Activated naive CD4-positive, alpha-beta T cell treated with anti-CD3 and anti-CD28 coated beads for 36 hours (primary cell): ENCODE data around the gene ATAD3B. TPM values are rescaled to one million over a fixed set of nuclear protein-coding genes. Genes with fewer than 3 reads are reported as not detected.

Source experiments
- CTCF ChIA-PET: fragments of 350-600 bp; sonication (Branson Sonifier 250); formaldehyde crosslinking; loops from one replicate; lab custom pipeline; 2021; ENCODE audit warnings: antibody characterized with exemption; lab: Charles Lee
- DNase-seq: peaks from one replicate; pipeline ENCODE4 v3.0.0-alpha.2; 2020
- H3K27ac Mint-ChIP-seq: one replicate; pipeline ENCODE4 v1.8.0; 2021; ENCODE audit warnings: mild to moderate bottlenecking, mixed read lengths
- H3K27me3 Mint-ChIP-seq: one replicate; pipeline ENCODE4 v1.8.0; 2021; ENCODE audit warnings: low read depth, mixed read lengths
- H3K36me3 Mint-ChIP-seq: one replicate; pipeline ENCODE4 v1.8.0; 2021; ENCODE audit warnings: low read depth, mixed read lengths
- H3K4me1 Mint-ChIP-seq: one replicate; pipeline ENCODE4 v1.8.0; 2021; ENCODE audit warnings: low read depth, mixed read lengths
- H3K4me3 Mint-ChIP-seq: one replicate; pipeline ENCODE4 v1.8.0; 2021; ENCODE audit warnings: mild to moderate bottlenecking, moderate library complexity, mixed read lengths
- H3K9me3 Mint-ChIP-seq: one replicate; pipeline ENCODE4 v1.8.0; 2021; ENCODE audit warnings: mixed read lengths
- intact Hi-C: fragments of 100-400 bp; cut with micrococcal nuclease; formaldehyde crosslinking; loops from one replicate; pipeline ENCODE4 v1.15.1; 2023
- total RNA-seq, 2 experiments: library from RNA; stranded (reverse); gene quantifications; one replicate each; pipeline ENCODE4 v1.2.3, GENCODE V29; 2021

ATAD3B gene, protein sequence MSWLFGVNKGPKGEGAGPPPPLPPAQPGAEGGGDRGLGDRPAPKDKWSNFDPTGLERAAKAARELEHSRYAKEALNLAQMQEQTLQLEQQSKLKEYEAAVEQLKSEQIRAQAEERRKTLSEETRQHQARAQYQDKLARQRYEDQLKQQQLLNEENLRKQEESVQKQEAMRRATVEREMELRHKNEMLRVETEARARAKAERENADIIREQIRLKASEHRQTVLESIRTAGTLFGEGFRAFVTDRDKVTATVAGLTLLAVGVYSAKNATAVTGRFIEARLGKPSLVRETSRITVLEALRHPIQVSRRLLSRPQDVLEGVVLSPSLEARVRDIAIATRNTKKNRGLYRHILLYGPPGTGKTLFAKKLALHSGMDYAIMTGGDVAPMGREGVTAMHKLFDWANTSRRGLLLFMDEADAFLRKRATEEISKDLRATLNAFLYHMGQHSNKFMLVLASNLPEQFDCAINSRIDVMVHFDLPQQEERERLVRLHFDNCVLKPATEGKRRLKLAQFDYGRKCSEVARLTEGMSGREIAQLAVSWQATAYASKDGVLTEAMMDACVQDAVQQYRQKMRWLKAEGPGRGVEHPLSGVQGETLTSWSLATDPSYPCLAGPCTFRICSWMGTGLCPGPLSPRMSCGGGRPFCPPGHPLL
- total RNA-seq, result 10 to 100 TPM; 32.7 to 38.7 TPM

DNA sequence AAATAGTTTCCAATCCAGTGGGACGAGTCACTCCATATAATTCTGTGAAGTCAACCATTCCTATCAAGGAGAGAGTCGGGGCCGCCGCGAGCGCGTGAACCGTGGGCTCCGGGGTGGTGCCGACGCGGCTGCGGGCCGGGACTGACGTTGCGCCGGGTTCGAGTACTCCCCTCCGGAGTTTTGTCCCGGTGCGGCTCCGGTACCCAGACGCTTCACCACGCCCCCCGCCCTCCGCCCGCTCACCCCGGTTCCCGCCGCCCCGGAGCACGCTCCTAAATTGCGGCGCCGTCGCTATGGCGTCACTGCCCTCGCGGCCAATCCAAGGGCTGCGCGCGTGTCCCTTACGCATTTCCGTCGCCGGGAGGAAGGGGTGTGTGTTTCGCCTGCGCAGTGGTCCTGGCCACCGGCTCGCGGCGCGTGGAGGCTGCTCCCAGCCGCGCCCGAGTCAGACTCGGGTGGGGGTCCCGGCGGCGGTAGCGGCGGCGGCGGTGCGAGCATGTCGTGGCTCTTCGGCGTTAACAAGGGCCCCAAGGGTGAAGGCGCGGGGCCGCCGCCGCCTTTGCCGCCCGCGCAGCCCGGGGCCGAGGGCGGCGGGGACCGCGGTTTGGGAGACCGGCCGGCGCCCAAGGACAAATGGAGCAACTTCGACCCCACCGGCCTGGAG, at the start of gene ATAD3B:
ATAD3B (plus strand) TSS at position 377 of the 664 bp plus-strand sequence; CDS start at position 497, 120 bp downstream.
- intact Hi-C loops, result loop anchor here (1.0 to 2.0 kb wide), 3 partner anchors 33 to 103 kb away; partner anchors contain the start of genes ATAD3A and SSU72
- Mint-ChIP-seq H3K27me3 (no peaks in the 10 kb centered on the region), H3K4me1 (peaks cover 14% of the 10 kb centered on the region), H3K27ac (peak within 1 kb of the TSS; percentile 46), H3K36me3 (peaks cover 2% of the 10 kb centered on the region), H3K9me3 (no peaks in the 10 kb centered on the region), H3K4me3 (peak within 1 kb of the TSS; percentile 80)
- peak; percentile 96 for DNase-seq
- CTCF ChIA-PET, result no interaction called here

DNA sequence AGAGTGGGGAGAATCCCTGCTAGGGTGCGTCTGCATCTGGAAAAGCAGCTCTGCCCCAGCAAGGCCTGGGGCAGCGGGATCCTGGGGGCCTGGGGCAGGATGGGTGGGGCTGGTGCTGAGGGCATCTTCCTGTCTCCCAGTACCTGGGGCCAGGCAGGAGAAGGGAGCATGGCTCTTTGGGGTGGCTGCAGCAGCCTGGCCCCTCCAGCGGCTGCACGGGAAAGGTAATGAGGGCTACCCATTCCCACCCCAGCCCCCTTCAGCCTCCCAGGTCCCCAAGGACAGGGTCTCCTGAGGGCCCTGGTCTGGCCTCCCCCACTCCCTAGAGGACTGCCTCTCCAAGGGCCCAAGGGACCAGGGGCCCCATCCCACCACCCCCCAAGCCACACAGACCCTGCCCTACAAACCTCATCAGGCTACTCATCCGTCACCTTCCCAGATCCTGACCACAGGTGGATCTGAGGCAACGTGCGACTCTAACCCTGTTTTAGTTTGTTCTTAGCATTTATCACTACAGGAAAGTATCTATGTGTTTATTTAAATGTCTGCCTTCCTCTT, 49.6 kb upstream of the ATAD3B start:
- Mint-ChIP-seq H3K27ac (no peak overlapping the region), H3K36me3 (no peaks in the 10 kb centered on the region), H3K27me3 (peaks cover 24% of the 10 kb centered on the region), H3K4me1 (peaks cover 14% of the 10 kb centered on the region), H3K4me3 (no peak overlapping the region), H3K9me3 (no peaks in the 10 kb centered on the region)
- intact Hi-C loops, result no loop called here
- no peak for DNase-seq
- CTCF ChIA-PET, result no interaction called here

DNA sequence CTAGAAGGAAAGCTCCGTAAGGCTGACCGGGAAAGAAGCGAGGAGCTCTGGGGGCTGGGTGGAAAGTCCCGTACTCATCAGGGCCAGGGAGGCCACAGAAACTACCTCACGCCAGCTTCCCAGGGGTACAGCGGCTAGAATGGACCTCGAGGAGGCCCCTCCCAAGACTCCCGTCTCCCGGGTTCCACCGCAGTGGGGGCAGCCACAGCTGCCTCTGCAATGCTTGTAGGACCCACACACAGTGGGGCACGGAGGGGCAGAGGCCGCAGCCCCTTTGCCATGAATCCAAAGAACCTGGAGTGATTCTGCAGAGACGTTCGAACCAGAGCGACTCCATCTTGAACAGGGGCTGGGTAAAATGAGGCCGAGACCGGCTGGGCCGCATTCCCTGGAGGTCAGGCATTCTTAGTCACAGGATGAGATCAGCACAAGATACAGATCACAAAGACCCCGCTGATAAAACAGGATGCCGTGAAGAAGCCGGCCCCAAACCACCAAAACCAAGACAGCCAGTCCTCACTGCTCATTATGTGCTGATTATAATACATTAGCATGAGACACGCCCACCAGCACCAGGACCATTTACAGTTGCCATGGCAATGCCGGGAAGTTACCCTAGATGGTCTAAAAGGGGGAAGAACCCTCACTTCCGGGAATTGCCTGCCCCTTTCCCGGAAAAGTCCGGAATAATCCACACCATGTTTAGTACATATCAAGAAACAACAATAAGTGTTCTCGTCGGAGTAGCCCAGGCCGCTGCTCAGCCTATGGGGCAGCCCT, 48.9 kb upstream of the ATAD3B start:
- no peak overlapping the region for H3K27ac Mint-ChIP-seq
- H3K9me3 Mint-ChIP-seq, result no peaks in the 10 kb centered on the region
- H3K27me3 Mint-ChIP-seq, result peaks cover 24% of the 10 kb centered on the region
- DNase-seq, result no peak
- H3K36me3 Mint-ChIP-seq, result no peaks in the 10 kb centered on the region
- H3K4me1 Mint-ChIP-seq, result peaks cover 11% of the 10 kb centered on the region
- H3K4me3 Mint-ChIP-seq, result no peak overlapping the region
- intact Hi-C loops, result no loop called here
- CTCF ChIA-PET, result no interaction called here

DNA sequence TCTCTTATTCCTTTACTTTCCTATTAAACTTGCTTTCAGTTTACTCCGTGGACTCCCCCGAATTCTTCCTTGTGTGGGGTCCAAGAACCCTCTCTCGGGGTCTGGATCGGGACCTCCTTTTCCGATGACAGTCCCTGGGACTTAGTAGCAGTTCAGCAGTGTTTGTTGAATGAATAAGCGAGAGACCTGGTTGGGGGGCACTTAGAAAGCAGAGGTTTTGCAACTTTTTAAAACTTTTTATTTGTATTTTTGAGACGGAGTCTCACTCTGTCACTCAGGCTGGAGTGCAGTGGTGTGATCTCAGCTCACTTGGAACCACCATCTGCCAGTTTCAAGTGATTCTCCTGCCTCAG, 48.3 kb upstream of the ATAD3B start:
- Mint-ChIP-seq H3K9me3 (no peaks in the 10 kb centered on the region), H3K4me1 (peaks cover 7% of the 10 kb centered on the region), H3K36me3 (no peaks in the 10 kb centered on the region), H3K27me3 (peaks cover 24% of the 10 kb centered on the region), H3K27ac (no peak overlapping the region), H3K4me3 (no peak overlapping the region)
- intact Hi-C loops, result no loop called here
- CTCF ChIA-PET, result no interaction called here
- DNase-seq, result no peak

DNA sequence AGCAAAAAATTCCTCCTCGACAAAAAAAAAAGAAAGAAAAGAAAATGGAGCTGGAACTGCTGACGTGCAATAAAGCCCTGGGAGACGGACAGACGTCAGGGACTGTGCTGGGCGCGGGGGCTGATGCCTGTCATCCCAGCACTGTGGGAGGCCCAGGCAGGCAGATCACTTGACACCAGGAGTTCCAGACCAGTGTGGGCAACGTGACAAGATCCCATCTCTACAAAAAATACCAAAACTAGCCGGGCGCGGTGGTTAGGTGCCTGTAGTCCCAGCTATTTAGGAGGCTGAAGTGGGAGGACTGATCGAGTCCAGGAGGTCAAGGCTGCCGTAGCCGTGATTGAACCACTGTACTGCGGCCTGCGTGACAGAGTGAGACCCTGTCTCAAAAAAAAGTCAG, 46.9 kb upstream of the ATAD3B start:
- H3K9me3 Mint-ChIP-seq, result no peaks in the 10 kb centered on the region
- H3K27ac Mint-ChIP-seq, result no peak overlapping the region
- CTCF ChIA-PET, result interaction anchor here (0.5 kb wide), 1 partner anchor 86 kb away, joined by 3 read pairs; no protein-coding TSS in a partner anchor
- no peaks in the 10 kb centered on the region for H3K36me3 Mint-ChIP-seq
- no peak for DNase-seq
- intact Hi-C loops, result no loop called here
- H3K4me3 Mint-ChIP-seq, result no peak overlapping the region
- H3K4me1 Mint-ChIP-seq, result peaks cover 6% of the 10 kb centered on the region
- peaks cover 32% of the 10 kb centered on the region for H3K27me3 Mint-ChIP-seq

DNA sequence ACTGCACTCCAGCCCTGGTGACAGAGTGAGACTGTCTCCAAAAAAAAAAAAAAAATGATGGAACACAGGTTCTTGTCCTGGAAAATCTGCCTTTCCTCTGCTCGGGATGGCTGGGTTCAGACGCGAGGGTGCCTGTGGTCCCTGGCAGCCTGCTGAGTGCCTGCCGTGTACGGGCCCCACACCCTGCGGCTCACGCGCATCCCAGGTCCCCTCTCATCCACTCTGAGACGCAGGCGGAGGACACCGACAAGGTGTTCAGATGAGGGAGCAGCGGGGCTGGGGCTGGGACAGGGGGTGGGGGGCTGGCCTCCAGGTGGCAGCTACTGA, 46.2 kb upstream of the ATAD3B start:
- Mint-ChIP-seq H3K36me3 (no peaks in the 10 kb centered on the region), H3K27me3 (peaks cover 36% of the 10 kb centered on the region), H3K4me1 (peaks cover 6% of the 10 kb centered on the region), H3K27ac (no peak overlapping the region), H3K9me3 (no peaks in the 10 kb centered on the region), H3K4me3 (no peak overlapping the region)
- no peak for DNase-seq
- CTCF ChIA-PET, result no interaction called here
- intact Hi-C loops, result no loop called here

DNA sequence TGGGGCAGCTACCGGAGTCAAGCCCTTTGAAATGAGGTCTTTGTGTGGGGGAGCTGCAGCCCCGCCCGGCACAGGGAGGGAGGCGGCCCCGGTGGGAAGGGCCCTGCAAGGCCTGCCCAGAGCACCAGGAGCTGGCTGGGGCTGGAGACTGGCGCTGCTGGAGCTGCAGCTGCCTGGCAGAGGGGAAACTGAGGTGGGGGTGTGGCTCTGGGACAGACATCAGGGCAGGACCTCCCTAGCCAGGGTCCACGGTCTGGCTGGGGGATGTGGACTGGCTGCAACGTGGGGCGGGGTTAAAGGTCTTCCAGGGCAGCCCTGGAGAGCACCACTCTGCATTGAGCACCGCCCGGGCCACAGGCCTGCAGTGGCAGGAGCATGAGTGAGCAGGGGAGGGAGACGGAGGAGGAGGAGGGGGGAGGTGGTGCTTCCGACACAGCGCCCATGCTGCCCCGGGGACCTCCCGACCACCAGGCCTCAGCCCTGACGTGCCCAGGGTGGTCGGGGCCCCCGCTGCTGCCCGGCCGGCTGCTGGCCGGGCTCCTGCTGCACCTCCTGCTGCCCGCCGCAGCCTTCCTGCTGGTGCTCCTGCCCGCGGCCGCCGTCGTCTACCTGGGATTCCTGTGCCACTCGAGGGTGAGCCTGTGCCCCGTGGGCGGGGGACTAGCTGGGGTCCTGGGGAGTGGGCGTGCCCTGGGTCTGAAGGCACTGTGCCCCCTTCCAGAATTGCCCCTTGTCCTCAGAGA, 45.6 kb upstream of the ATAD3B start:
- CTCF ChIA-PET, result no interaction called here
- no peaks in the 10 kb centered on the region for H3K9me3 Mint-ChIP-seq
- peaks cover 6% of the 10 kb centered on the region for H3K4me1 Mint-ChIP-seq
- H3K27me3 Mint-ChIP-seq, result peaks cover 36% of the 10 kb centered on the region
- intact Hi-C loops, result no loop called here
- no peaks in the 10 kb centered on the region for H3K36me3 Mint-ChIP-seq
- H3K4me3 Mint-ChIP-seq, result no peak overlapping the region
- no peak for DNase-seq
- H3K27ac Mint-ChIP-seq, result no peak overlapping the region

DNA sequence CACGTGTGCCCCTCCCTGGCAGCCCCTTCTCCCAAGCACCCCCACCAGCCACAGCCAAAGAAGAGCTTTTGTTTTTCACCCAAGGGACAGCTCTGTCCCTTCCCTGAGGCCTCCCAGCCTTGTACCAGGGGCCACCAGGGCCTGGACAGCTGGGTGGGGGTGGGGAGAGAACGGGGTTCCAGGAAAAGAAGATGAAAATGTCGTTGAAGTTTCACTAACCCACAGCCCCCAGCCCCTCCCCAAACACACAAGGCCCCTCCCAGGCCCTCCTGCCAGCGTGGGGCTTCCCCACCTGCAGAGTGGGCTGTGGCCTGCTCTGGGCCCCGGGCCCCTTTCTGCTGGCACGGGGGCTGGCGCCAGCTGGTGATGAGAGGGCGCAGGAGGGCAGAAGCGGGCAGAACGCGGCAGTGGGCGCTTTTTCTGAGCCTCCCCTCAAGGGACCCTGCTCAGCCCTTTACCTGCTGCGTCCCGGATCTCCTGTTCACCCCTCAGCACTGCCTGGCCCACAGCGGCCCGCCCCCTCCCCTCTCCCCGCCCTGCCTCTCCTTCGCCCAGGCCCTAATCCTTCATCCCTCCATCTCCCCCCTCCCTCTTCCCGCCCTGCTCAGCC, 45.0 kb upstream of the ATAD3B start:
- H3K27ac Mint-ChIP-seq, result no peak overlapping the region
- H3K36me3 Mint-ChIP-seq, result no peaks in the 10 kb centered on the region
- CTCF ChIA-PET, result no interaction called here
- no peaks in the 10 kb centered on the region for H3K9me3 Mint-ChIP-seq
- no peak for DNase-seq
- H3K4me1 Mint-ChIP-seq, result peaks cover 6% of the 10 kb centered on the region
- intact Hi-C loops, result no loop called here
- peaks cover 35% of the 10 kb centered on the region for H3K27me3 Mint-ChIP-seq
- H3K4me3 Mint-ChIP-seq, result no peak overlapping the region

DNA sequence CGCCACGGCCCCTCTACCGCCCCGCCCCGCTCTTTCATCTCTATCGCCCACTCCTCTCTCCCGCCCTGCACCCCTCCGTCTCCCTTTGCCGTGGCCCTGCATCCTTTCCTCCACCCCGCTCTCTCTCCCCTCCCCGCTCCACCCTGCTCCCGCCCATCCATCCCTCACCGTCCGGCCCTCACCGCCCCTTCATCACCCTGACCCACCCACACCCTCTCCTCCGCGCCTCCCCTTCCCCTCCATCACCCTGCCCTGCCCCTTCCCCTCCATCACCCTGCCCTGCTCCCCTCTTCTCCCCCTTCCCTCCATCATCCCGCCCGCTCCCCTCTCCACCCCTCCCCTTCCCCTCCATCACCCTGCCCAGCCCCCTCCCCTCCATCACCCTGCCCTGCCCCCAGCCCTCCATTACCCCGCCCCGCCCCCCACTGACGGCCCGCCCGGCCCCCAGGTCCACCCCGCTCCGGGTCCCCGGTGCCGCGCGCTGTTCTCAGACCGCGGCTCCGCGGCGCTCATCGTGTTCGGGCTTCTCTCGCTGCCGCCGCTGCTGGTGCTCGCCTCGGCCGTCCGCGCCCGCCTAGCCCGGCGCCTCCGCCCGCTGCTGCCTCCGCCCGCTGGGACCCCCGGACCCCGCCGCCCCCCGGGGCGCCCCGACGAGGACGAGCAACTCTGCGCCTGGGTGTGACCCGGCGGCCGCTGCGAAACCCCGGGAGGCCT, 44.3 kb upstream of the ATAD3B start:
- peaks cover 32% of the 10 kb centered on the region for H3K27me3 Mint-ChIP-seq
- intact Hi-C loops, result no loop called here
- no peak for DNase-seq
- CTCF ChIA-PET, result no interaction called here
- no peak overlapping the region for H3K27ac Mint-ChIP-seq
- no peaks in the 10 kb centered on the region for H3K9me3 Mint-ChIP-seq
- H3K4me1 Mint-ChIP-seq, result peaks cover 6% of the 10 kb centered on the region
- H3K36me3 Mint-ChIP-seq, result no peaks in the 10 kb centered on the region
- no peak overlapping the region for H3K4me3 Mint-ChIP-seq

DNA sequence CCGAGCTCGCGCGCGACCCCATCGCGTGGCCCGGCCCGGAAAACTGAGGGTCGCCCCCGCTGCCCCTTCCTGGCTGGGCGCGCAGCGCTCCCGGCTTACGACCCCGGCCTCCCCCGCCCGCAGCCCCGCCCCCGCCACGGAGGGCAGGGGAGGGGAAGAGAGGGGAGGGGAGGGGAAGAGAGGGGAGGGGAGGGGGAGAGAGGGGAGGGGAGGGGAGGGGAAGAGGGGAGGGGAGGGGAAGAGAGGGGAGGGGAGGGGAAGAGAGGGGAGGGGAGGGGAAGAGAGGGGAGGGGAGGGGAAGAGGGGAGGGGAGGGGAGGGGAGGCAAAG, 43.8 kb upstream of the ATAD3B start:
- Mint-ChIP-seq H3K9me3 (no peaks in the 10 kb centered on the region), H3K4me1 (peaks cover 6% of the 10 kb centered on the region), H3K27me3 (peaks cover 31% of the 10 kb centered on the region), H3K27ac (no peak overlapping the region), H3K36me3 (no peaks in the 10 kb centered on the region), H3K4me3 (no peak overlapping the region)
- intact Hi-C loops, result no loop called here
- CTCF ChIA-PET, result interaction anchor here (2.4 kb wide), 1 partner anchor 13 kb away, joined by 11 read pairs; no protein-coding TSS in a partner anchor
- DNase-seq, result no peak

DNA sequence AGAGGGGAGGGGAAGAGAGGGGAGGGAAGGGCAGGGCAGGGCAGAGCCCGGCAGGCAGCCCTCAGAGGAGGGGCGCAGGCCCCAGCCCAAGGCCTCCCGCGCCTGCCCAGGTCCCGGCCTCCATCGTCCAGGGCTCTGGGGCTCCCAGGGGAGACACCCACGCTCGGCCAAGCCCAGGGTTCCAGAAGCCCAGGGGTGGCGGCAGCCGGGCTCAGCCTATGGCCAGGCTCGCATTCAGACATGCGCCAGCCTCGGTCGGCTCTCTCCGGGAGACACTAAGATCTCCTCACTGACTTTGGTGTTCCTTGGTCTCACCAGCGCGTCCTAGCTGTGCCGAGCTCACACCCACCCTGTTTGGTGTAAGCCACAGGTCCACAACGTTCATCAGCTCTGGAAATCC, 43.4 kb upstream of the ATAD3B start:
- no peaks in the 10 kb centered on the region for H3K36me3 Mint-ChIP-seq
- CTCF ChIA-PET, result interaction anchor here (2.4 kb wide), 1 partner anchor 13 kb away, joined by 11 read pairs; no protein-coding TSS in a partner anchor
- no peak overlapping the region for H3K4me3 Mint-ChIP-seq
- intact Hi-C loops, result no loop called here
- H3K27ac Mint-ChIP-seq, result no peak overlapping the region
- no peak for DNase-seq
- H3K4me1 Mint-ChIP-seq, result peaks cover 6% of the 10 kb centered on the region
- H3K9me3 Mint-ChIP-seq, result no peaks in the 10 kb centered on the region
- peaks cover 30% of the 10 kb centered on the region for H3K27me3 Mint-ChIP-seq
